Right cardiac atrium (tissue), 5 donors: ENCODE measurements around the gene CYP4F12. TPM values are rescaled to one million over a fixed set of nuclear protein-coding genes. Genes with fewer than 3 reads are reported as not detected.

ENCODE experiments used
- ATAC-seq, 2 donors: fragments of 200-7000 bp; cut with Tn5 transposase; one replicate each; pipeline versions ENCODE4 v1.8.0 to v1.9.1; 2020; ENCODE audit warnings: moderate library complexity in 2 of 2, mild to moderate bottlenecking in 1 of 2
- DNase-seq, 3 donors: peaks; one replicate each; pipeline ENCODE4 v3.0.0-alpha.2; 2020
- H3K27ac ChIP-seq: one replicate; pipeline ENCODE4 v1.5.1; 2013; ENCODE audit warnings: mild to moderate bottlenecking, low read length, control low read depth, moderate library complexity
- H3K27me3 ChIP-seq: one replicate; pipeline ENCODE4 v1.6.1; 2013; ENCODE audit not compliant: control insufficient read depth, insufficient read depth
- H3K4me1 ChIP-seq: one replicate; pipeline ENCODE4 v1.6.1; 2013; ENCODE audit warnings: low read length; ENCODE audit not compliant: control insufficient read depth, insufficient read depth
- H3K4me3 ChIP-seq: one replicate; pipeline ENCODE4 v1.5.1; 2013; ENCODE audit warnings: low read length, control low read depth
- H3K9me3 ChIP-seq: one replicate; pipeline ENCODE4 v1.6.1; 2013; ENCODE audit warnings: low read length; ENCODE audit not compliant: control insufficient read depth
- WGBS: extraction: QIAGEN DNeasy Blood & Tissue Kit; methylation state at CpG from one replicate; pipeline ENCODE4 v1.1.7; 2013; 5-methylcytosine and 5-hydroxymethylcytosine counted together
- intact Hi-C, 4 donors: fragments of 100-400 bp; cut with DNase I; formaldehyde crosslinking; loops; one replicate each; pipeline versions ENCODE4 v1.11.0 to v1.14.0; 2022 to 2023
- polyA plus RNA-seq: library from polyadenylated mRNA; stranded (reverse); fragments of 200-250 nt; gene quantifications from one replicate; pipeline ENCODE4 v1.2.3, GENCODE V29; 2013
- total RNA-seq, 4 donors: library from RNA; stranded (reverse); fragmentation: NEBNext Ultra II Directional; extraction: Animal tissue kit (Norgen Biotek cat#: 25700); gene quantifications; one replicate each; pipeline ENCODE4 v1.2.1, GENCODE V29; 2021
- donor health status: healthy with polysubstance abuse.
- donor health status: DM: no; HTN: yes; CAD: no.
- donor health status: DM: no; HTN: no; CAD: no.
- donor health status: DM: no; HTN: yes; CAD: no; lungs with severe emphysema.
- donor health status: DM: yes; HTN: yes; CAD: no.

The CYP4F12 gene
- total and polyA plus RNA-seq, 5 donors: 4.5 to 8.3 (median 7.8) TPM

DNA sequence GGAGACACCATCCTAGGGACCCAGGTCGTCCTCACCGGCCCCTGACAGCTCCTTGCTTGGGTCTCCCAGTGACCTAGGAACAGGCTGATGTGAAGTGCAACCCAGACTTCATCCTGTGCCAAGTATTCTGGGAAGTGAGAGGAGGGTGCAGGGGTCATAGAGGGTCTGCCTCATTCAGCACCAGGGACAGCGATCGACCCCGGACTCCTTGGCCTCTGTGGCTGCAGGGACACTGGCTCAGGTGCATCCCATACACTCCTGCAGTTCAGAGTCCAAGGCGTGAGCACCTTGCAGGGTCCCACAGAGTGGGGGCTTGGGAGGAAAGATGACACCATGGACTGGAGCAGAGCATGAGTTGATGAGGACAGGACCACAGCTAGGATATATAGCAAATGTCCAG is 44.9 kb downstream of the CYP4F12 start:
- ATAC-seq (no peak), DNase-seq (no peak)
- 13% methylated on average over 6 of the region's 6 CpGs for WGBS
- intact Hi-C loops: no loop called here
- no peaks in the 10 kb centered on the region for H3K27me3 ChIP-seq
- H3K9me3 ChIP-seq: no peaks in the 10 kb centered on the region
- H3K27ac ChIP-seq: no peak overlapping the region
- no peak overlapping the region for H3K4me3 ChIP-seq
- no peaks in the 10 kb centered on the region for H3K4me1 ChIP-seq

DNA sequence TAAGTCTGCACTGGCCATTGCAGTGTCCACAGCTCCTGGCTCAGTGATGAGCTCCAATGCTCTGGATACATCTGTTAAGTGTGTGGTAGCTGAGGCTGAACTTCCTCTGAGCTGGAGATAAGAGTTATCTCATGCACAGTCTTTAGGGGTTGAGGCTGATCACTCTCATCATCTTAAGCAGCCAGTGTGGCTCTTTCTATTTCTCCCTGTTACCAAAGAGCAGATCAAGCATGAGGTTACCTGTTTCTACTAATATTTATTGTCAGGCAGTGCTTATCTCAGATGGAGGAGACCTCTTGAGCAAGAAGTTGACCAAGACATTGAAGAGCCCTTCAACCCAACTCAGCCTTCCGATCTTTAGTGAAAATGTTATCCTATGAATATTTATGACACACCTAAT is 48.4 kb downstream of the CYP4F12 start:
- WGBS: 73% methylated on average over 1 of the region's 1 CpG
- no peak for ATAC-seq
- intact Hi-C loops: no loop called here
- no peak overlapping the region for H3K4me3 ChIP-seq
- H3K9me3 ChIP-seq: no peaks in the 10 kb centered on the region
- no peaks in the 10 kb centered on the region for H3K27me3 ChIP-seq
- H3K27ac ChIP-seq: no peak overlapping the region
- no peaks in the 10 kb centered on the region for H3K4me1 ChIP-seq
- no peak for DNase-seq

DNA sequence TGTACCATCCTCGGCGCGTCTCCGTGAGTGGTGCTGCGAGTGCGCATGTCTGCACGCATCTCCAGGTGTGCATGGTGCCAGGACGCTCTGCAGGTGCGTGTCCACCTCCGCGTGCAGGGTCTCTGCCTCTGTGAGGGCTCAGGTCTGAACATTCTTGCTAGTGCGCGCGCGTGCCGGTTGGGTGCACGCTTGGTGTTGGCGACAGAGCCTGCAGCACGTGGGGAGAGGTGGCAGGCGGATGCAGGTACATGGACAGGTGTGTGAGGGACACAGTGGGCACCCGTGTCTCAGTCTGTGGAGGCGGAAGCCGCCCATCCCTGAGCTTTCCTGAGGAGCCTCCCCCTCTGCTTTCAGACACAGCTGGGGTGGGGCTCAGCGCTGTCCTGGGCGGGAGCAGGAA is 50.1 kb downstream of the CYP4F12 start:
- no peak overlapping the region for H3K27ac ChIP-seq
- no peaks in the 10 kb centered on the region for H3K27me3 ChIP-seq
- intact Hi-C loops: no loop called here
- 20% methylated on average over 25 of the region's 25 CpGs for WGBS
- DNase-seq: no peak
- H3K4me1 ChIP-seq: no peaks in the 10 kb centered on the region
- no peak for ATAC-seq
- no peak overlapping the region for H3K4me3 ChIP-seq
- H3K9me3 ChIP-seq: no peaks in the 10 kb centered on the region

DNA sequence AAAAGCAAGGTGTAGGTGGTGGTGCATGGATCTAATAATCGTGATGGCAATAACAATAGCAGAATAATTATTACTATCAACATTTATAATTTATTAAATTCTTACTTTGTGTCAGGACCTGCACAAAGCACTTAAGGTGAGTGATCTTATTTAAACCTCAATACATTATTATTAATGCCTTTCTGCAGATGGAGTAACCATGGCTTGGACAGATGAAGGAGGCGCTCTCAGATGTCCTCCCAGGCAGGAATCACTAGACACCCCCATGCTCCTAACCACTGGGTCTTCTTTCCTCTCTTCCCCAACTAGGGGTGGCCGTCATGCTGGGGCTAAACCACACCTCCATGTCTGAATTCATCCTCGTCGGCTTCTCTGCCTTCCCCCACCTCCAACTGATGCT is 54.8 kb downstream of the CYP4F12 start, which contains the start of gene OR10H2:
OR10H2 (plus strand) TSS at position 301 of the 400 bp plus-strand sequence; CDS start at position 321, 20 bp downstream.
- no peak within 1 kb of the TSS for H3K27ac ChIP-seq
- H3K27me3 ChIP-seq: no peaks in the 10 kb centered on the region
- WGBS: 77% methylated on average over 5 of the region's 5 CpGs
- DNase-seq (no peak), ATAC-seq (no peak)
- no peak within 1 kb of the TSS for H3K4me3 ChIP-seq
- intact Hi-C loops: no loop called here
- H3K4me1 ChIP-seq: no peaks in the 10 kb centered on the region
- H3K9me3 ChIP-seq: no peaks in the 10 kb centered on the region

DNA sequence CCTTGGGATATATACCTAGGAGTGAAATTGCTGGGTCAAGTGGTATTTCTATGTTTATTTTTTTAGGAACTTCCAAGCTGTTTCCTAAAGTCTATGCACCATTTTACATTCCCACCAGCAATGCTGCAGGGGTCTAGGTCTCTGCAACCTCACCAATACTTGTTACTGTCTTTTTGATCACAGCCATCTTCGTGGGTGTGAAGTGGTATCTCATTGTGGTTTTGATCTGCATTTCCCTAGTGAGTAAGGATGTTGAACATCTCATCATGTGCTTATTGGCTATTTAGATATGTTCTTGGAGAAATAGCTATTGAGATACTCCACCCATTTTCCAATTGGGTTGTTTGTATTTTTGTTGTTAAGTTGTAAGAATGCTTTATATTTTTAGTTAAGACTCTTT is 57.7 kb downstream of the CYP4F12 start:
- 36% methylated on average over 1 of the region's 1 CpG for WGBS
- Histone ChIP-seq H3K9me3 (no peaks in the 10 kb centered on the region), H3K27ac (no peak overlapping the region), H3K4me1 (no peaks in the 10 kb centered on the region), H3K4me3 (no peak overlapping the region), H3K27me3 (no peaks in the 10 kb centered on the region)
- no peak for ATAC-seq
- DNase-seq: no peak
- intact Hi-C loops: no loop called here

DNA sequence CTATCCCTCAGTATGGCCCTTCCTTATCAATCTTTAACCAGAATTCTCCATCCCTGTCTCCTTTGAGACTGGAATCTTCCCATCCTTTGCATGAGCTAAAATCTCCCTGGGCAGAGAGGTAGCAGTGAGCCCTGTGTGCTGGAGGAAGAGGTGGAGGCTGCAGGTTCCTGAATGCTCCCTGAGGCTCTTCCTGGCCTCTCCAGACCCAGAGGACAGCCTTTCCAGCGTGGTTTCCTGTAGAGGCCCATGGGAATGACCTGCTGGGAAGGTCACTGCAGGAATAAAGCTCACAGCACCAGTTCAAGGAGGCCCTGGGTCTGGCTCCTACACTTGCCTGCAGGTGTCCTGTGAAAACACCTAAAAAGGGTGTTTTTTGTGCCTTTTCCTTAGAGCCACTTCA is 59.5 kb downstream of the CYP4F12 start:
- no peak overlapping the region for H3K4me3 ChIP-seq
- no peak for DNase-seq
- 25% methylated on average over 1 of the region's 1 CpG for WGBS
- H3K27ac ChIP-seq: no peak overlapping the region
- no peaks in the 10 kb centered on the region for H3K4me1 ChIP-seq
- intact Hi-C loops: no loop called here
- H3K9me3 ChIP-seq: no peaks in the 10 kb centered on the region
- ATAC-seq: no peak
- no peaks in the 10 kb centered on the region for H3K27me3 ChIP-seq

DNA sequence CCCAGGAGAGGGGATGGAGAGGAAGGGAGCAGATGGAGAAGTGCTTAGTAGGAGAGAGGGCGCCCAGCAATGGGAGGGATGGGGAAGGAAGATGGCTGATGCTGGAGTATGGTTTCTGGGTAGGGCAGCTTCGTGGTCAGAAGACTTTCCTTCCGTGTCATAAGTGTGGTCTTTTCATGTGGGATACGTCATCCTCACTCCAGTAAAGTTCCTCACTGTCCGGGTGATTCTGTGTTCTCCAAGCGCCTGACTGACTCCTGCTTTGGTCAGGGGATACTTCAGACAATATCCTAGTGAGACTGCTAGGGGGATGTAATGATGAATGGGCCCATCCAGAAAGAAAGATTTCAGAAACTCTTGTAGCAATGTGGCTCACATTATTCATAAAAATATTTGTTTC is 61.0 kb downstream of the CYP4F12 start:
- H3K4me3 ChIP-seq: no peak overlapping the region
- 60% methylated on average over 6 of the region's 6 CpGs for WGBS
- H3K27me3 ChIP-seq: no peaks in the 10 kb centered on the region
- ATAC-seq (no peak), DNase-seq (no peak)
- H3K9me3 ChIP-seq: no peaks in the 10 kb centered on the region
- H3K27ac ChIP-seq: no peak overlapping the region
- intact Hi-C loops: no loop called here
- no peaks in the 10 kb centered on the region for H3K4me1 ChIP-seq

DNA sequence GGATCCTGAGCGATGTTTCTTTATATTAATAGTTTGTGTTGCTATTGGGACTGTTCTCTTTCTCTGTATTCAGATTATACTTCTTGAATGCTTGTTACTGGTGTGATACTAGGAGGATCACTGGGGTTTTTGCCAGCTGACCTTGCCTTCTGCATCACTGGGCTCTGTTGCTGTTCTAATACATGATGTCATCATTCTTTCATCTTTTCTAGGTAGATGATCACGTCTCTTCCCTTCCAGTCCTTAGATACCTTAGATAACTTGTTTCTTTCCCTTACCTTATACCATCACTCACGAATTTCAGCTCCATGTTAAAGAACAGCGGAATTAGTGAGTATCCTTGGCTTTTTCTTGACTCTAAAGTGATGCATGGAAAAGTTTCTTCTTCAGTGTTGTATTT is 64.8 kb downstream of the CYP4F12 start, which contains the start of gene OR10H3:
OR10H3 (plus strand) TSS at position 264 of the 400 bp plus-strand sequence. CDS start 3,408 bp downstream, outside the sequence.
- no peak for DNase-seq
- WGBS: 63% methylated on average over 4 of the region's 4 CpGs
- no peak within 1 kb of the TSS for H3K27ac ChIP-seq

DNA sequence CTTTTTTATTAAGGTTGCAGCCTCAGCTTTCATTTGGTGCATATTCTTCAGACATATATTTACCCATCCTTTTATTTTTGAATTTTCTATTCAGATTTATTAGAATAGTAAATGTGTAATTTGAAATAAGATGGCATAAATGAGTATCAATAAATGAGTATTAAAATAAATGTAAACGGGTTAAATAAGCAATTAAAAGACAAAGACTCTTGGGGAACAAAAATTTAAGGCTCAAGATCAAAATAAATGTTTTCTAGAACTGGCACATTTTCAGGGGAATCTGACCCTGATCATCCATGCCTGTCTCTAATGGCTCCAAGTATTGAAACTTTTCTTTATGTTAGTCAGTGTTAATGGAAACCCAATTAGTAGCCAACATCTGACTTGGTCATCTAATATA is 67.9 kb downstream of the CYP4F12 start:
- no peak overlapping the region for H3K4me3 ChIP-seq
- 61% methylated on average over 1 of the region's 1 CpG for WGBS
- intact Hi-C loops: no loop called here
- ATAC-seq: no peak
- DNase-seq: no peak
- no peak overlapping the region for H3K27ac ChIP-seq
- H3K27me3 ChIP-seq: no peaks in the 10 kb centered on the region
- peaks cover 2% of the 10 kb centered on the region for H3K9me3 ChIP-seq
- H3K4me1 ChIP-seq: no peaks in the 10 kb centered on the region

More for the DNA sequence above, 64.8 kb downstream of the CYP4F12 start, which contains the start of gene OR10H3:
- Histone ChIP-seq H3K27me3 (no peaks in the 10 kb centered on the region), H3K4me1 (no peaks in the 10 kb centered on the region), H3K9me3 (peaks cover 2% of the 10 kb centered on the region), H3K4me3 (no peak within 1 kb of the TSS)
- ATAC-seq: no peak
- intact Hi-C loops: no loop called here

Other genes with a start within 250 kb of the CYP4F12 start
- gene WIZ, start 223.1 kb upstream of the CYP4F12 start, total RNA-seq: 10 to 100 TPM; 28.9 to 36.5 (median 33.3) TPM
- gene WIZ, start 223.1 kb upstream of the CYP4F12 start, polyA plus RNA-seq: 28.0 TPM
- 1 to 10 TPM in 2 of 4 donors, under 1 TPM in 2; 0.68 to 2.5 (median 1.3) TPM for gene RASAL3, start 208.5 kb upstream of the CYP4F12 start, total RNA-seq
- 0.66 TPM for gene RASAL3, start 208.5 kb upstream of the CYP4F12 start, polyA plus RNA-seq
- gene PGLYRP2, start 193.6 kb upstream of the CYP4F12 start, total RNA-seq: not detected
- gene PGLYRP2, start 193.6 kb upstream of the CYP4F12 start, polyA plus RNA-seq: not detected
- not detected for gene CYP4F22, start 164.6 kb upstream of the CYP4F12 start, total RNA-seq
- not detected for gene CYP4F22, start 164.6 kb upstream of the CYP4F12 start, polyA plus RNA-seq
- not detected for gene CYP4F8, start 57.9 kb upstream of the CYP4F12 start, total RNA-seq
- not detected for gene CYP4F8, start 57.9 kb upstream of the CYP4F12 start, polyA plus RNA-seq
- gene CYP4F3, start 32.2 kb upstream of the CYP4F12 start, total RNA-seq: under 1 TPM in 3 of 4 donors, not detected in 1; 0.11 to 0.25 (median 0.18) TPM
- gene CYP4F3, start 32.2 kb upstream of the CYP4F12 start, polyA plus RNA-seq: 0.02 TPM
- not detected for gene OR10H2, start 54.9 kb downstream of the CYP4F12 start, total RNA-seq
- not detected for gene OR10H2, start 54.9 kb downstream of the CYP4F12 start, polyA plus RNA-seq
- not detected for gene OR10H3, start 64.9 kb downstream of the CYP4F12 start, total RNA-seq
- not detected for gene OR10H3, start 64.9 kb downstream of the CYP4F12 start, polyA plus RNA-seq
- not detected for gene OR10H5, start 114.6 kb downstream of the CYP4F12 start, total RNA-seq
- not detected for gene OR10H5, start 114.6 kb downstream of the CYP4F12 start, polyA plus RNA-seq
- gene OR10H1, start 142.6 kb downstream of the CYP4F12 start, total RNA-seq: not detected
- gene OR10H1, start 142.6 kb downstream of the CYP4F12 start, polyA plus RNA-seq: not detected
- not detected for gene CYP4F2, start 225.0 kb downstream of the CYP4F12 start, total RNA-seq
- not detected for gene CYP4F2, start 225.0 kb downstream of the CYP4F12 start, polyA plus RNA-seq